Fibroblast of skin of scalp (primary cell): ENCODE results near the gene NCL.
"Not testable (repeated sequence)": the region's sequence is repeated elsewhere in the genome, so short reads cannot be mapped to it uniquely, and the experiment has no call there.

Source experiments
- DNase-seq: peaks from one replicate; pipeline ENCODE4 v3.0.0-alpha.2; 2013

The NCL gene

DNA sequence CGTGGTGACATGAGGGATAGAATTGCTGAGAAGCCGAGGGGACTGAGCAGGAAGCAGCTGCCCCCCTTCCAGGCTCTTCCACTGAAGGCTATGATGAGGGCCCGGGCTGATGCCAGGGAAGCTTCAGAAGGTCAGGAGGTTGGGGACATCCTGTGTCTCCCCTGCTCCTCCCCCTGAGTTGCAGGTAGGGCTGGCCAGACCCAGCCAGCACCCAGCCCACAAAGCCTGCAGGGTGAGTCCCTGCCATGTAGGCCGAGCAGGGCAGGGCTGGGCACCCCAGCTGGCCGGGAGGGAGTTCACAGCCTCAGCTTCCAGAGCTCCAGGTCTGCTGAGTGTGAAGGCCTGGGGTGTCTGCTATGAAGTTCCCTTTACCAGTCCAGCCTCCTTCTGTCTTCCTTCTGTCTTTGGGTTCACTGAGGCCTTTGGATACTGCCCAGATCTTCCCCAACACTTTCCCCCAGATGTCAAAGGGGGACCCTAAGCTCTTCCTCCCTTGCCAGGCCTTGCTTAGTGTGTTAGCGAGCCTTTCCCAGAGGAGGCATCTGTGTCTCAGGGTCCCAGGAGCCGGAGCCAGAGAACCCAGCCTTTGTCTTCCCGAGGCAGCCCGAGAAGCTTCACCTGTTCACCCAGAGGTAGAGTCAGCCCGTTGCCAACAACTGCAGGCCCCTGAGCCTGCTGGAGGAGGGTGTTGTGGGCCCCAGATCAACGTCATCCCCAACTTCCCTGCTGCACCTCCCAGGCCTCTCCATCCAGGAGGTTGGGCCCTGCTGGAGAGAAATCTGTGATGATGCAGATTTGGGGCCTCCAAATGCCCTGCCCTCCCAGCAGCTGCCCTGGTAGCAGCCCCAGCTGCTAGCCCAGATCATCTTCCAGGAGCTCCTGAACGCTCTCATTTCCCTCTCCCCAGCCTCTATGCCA, 3.6 kb upstream of the NCL start:
- no peak for DNase-seq

DNA sequence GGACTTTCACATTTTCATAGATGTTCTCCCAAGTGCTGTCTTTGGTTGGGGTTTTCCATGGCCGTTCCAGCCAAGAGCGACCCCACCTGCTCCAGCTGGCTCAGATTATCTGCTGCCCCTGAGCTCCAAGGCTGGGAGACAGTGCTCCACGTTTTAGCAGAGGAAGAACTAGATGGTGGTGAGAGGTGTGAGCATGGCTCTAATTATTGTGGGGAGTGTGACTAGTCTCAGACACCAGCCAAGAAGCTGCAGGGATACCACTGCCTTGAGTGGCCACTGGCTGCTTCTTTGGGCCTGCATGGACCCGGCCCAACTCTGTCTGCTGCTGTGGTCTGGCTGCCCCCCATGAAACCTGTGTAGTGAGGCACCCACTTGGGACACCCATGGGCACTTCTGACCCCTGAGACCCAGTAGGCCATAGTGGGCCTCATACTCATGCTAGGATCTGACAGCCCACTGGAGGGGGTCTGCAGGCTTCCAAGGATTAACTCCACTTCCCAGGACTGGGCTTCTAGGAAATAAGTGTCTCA, 2.8 kb upstream of the NCL start:
- DNase-seq: no peak

- no peak for DNase-seq
Observed at GRCh38 chr2:231464576-231465540, 574 bp upstream of the NCL start.

- DNase-seq: no peak
Observed at GRCh38 chr2:231462729-231463465, 1.4 kb downstream of the NCL start.

GRCh38 chr2:231461516-231461971, 2.7 kb downstream of the NCL start:
- no peak for DNase-seq

DNA sequence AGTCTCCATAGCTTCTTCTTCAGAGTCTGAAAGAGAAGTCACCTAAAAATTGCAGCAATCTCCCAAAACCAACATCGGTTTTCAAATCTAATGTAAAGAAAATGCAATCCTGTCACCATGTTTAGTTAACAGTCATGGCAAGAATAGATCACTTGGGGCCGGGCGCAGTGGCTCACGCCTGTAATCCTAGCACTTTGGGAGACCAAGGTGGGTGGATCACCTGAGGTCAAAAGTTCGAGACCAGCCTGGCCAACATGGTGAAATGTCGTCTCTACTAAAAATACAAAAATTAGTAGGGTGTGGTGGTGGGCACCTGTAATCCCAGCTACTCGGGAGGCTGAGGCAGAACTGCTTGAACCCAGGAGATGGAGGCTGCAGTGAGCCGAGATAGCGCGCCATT, 3.4 kb downstream of the NCL start:
- DNase-seq: not testable (repeated sequence)

DNA sequence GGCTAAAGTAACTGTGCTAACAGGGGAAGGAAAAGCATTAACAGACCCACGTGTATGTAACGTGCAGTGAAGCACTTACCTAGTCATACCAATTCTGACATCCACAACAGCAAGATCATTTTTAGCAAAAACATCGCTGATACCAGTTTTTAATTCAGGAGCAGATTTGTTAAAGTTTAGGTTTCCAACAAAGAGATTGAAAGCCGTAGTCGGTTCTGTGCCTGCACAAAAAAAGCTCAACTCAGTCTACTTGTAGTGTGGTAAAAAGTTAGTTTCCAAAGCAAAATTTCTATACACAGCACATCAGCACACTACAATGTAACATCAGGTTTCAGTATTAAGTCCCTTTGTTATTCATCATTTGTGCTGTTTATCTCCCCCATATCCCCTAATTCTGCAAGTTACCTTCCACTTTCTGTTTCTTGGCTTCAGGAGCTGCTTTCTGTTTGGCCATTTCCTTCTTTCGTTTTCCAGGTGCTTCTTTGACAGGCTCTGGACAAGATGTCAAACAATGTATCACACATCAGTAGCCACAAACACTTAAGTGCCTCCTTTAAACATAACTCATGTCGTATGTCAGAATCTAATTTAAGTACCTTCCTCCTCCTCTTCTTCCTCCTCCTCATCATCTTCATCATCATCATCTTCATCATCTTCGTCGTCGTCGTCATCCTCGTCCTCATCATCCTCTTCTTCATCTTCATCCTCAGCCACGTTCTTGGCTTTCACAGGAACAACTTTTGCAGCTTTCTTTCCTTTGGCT, 4.0 kb downstream of the NCL start:
- DNase-seq: no peak

GRCh38 chr2:231458368-231458767, 5.9 kb downstream of the NCL start:
- no peak for DNase-seq

DNA sequence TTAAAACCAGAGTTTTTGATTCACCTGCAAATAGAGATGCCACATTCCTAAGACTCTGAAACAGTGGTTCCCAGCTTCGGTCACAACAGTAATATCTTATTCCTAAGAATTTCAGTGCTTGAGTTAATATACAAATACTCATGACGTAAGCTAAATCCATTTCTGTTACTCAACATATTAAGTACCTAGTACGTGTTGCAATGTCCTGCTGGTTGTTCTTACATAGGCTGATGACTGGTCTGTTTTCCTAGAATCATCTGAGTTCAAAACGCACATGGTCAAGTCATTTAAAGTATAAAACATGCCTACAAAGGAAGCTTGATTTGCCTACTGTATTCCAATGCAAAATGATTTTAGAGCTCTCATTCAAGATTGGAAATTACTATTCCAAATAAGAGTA, 7.2 kb downstream of the NCL start:
- DNase-seq: no peak

DNA sequence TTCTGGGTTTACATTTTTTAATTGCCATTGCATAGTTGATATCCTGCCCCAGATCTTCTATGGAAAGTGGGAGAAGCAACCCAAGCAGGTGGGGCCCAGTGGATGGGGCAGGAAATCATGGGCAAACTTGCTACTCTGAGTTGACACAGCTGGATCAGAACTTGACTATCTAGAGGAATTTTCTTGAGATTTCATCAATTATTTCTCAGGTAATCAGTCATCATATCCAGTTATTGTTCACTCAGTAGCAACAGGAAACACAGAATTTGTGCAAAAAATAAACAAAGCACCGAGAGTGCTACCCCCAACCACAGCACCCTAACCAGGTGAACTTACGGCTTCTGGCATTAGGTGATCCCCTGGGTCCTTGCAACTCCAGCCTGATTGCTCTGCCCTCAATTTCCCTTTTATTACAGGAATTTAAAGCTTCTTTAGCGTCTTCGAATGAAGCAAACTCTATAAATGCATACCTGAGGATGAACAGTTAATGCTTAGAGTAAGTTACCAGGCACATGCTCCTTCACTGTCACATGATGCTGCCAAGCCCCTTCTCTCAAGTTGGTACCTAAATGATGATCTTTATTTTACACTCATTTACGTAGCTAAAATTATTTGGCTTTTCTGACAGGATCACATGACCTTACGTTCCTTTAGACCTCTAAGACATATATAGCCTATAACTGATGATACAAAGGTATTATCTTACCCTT, 7.8 kb downstream of the NCL start:
- no peak for DNase-seq

GRCh38 chr2:231455890-231456289, 8.4 kb downstream of the NCL start:
- no peak for DNase-seq

DNA sequence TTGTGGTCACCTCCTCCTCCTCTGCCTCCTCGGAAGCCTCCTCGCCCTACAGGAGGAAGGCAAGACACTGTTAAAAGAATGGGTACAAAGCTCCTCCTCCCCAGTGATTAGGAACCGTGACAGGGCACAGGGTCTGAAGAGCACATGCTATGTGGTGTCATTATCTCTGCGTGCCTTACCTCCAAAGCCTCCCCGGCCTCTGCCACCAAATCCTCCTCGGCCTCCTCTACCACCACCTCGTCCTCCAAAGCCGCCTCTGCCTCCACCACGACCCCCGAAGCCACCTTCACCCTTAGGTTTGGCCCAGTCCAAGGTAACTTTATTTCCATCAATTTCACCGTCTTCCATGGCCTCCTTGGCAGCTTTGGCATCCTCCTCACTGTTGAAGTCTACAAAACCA, 9.1 kb downstream of the NCL start:
- no peak for DNase-seq

DNA sequence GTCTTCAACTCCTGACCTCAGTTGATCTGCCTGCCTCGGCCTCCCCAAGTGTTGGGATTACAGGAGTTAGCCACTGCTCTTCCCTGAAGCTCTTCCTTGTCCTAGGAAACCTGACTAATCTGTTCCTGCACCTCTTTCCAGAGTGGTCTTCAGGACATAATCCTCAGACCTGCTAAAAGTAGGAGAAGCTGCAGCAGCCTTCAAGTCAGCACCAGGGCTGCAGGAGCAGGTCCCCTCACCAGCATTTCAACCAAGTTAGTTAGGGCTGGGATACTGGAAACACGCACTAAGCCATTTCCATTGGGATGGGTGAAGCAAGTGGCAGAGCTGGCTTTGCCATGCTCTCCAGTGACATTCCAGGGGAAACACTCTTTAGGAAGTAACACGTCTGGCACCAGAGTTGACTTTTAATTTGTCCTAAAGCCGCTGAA, 9.9 kb downstream of the NCL start:
- DNase-seq: no peak

DNA sequence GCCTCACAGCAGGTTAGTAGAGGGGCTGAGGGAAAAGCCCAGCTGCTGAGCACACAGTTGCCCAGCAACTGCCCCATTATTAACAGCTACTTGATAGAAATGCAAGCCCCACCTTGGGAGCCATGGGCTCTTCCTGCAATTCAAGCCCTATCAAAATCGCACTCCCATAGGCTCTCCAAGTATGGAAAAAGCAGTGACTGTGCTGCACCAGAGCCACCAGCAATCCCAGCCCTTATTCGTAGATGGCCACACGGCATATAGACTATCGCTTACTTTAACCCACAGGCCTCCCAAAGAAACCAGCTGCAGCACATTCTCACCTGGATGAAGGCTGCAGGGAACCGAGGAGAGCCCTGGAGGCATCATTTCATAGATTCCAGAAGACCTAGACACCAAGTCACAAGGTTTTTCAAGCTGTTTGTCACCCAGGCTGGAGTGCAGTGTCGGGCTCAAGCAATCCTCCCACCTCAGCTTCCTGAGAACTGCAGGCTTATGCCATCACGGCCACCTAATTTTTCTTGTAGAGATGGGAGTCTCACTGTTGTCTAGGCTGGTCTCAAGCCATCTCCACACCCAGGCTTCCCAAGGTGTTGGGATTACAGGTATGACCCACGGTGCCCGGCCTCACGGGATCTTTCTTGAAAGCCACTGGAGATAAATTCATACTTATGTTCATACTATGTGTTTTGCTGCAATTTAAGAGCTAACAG, 11.3 kb downstream of the NCL start:
- DNase-seq: no peak

GRCh38 chr2:231450548-231450989, 13.7 kb downstream of the NCL start:
- DNase-seq: no peak

DNA sequence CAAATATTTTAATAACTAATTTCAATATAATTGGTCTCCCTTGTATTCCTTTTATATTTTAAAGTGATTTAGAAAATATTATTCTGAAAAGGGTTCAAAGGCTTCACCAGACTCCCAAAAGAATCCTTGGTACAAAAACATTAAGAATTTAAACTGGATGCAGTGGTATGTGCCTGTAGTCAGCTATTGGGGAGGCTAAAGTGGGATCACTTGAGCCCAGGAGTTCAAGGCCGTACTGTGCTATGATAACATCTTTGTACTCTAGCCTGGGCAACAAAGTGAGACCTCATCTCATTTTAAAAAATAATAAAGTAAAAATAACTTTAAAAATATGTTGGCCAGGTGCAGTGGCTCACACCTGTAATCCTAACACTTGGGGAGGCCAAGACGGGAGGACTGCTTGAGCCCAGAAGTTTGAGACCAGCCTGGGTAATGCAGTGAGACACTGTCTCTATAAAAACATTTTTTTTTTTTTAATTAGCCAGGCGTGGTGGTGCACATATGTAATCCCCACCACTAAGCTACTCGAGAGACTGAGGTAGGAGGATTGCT, 14.7 kb downstream of the NCL start:
- DNase-seq: no peak

GRCh38 chr2:231436957-231437356, 27.3 kb downstream of the NCL start:
- DNase-seq: no peak

DNA sequence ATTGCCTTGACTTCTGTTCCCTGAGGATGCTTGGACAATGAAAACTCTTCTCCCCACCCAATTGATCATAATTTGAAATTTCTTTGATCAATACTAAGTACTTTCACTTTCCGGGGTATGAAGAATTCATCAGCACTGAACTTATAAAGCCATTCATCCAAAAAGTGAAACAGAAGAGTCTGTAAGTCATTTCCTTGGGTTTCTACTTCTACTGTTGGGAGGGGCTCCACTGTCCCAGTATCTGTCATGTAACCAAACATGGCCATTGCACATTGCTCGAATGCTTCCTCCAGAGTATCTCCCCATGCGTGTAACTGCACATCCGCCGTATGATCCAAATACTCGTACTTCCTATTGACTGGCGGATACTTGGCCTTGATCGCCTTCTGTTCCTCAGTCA, 30.3 kb downstream of the NCL start:
- DNase-seq: no peak

DNA sequence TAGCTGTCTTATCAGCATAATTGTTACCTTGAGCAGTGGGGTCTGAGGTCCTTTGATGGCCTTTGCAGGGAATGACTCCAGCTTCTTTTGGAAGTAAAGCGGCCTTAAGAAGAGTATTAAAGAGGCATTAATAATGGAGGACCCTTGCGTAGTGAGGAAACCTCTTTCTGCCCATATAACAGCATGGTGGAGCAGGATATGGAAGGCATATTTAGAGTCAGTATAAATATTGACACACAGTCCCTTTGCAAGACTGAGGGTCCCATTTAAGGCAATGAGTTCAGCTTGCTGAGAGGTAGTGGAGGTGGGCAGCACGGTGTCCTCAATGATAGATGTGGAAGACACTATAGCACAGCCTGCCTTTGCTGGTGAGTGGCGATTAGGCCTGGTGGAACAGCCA, 32.7 kb downstream of the NCL start:
- DNase-seq: no peak

GRCh38 chr2:231430437-231430836, 33.8 kb downstream of the NCL start:
- not testable (repeated sequence) for DNase-seq
